H9 (cell line): ENCODE results near the gene TYRO3. TPM values are rescaled to one million over a fixed set of nuclear protein-coding genes. Genes with fewer than 3 reads are reported as not detected.

Experiments
- DNase-seq: peaks from one replicate; pipeline ENCODE4 v3.0.0-alpha.2; 2017
- H2AFZ ChIP-seq: one replicate; pipeline ENCODE4 v1.6.1; 2013; ENCODE audit warnings: mild to moderate bottlenecking, low read length, control low read depth, moderate library complexity
- H2AK5ac ChIP-seq: 2 replicates; pipeline ENCODE4 v1.6.1; 2013; ENCODE audit warnings: low read length, control low read depth, mixed read lengths; ENCODE audit not compliant: insufficient read length
- H2BK120ac ChIP-seq: one replicate; pipeline ENCODE4 v1.6.1; 2013; ENCODE audit warnings: low read depth, mild to moderate bottlenecking, low read length, control low read depth, inconsistent platforms; ENCODE audit not compliant: poor library complexity, severe bottlenecking
- H2BK12ac ChIP-seq: 2 replicates; pipeline ENCODE4 v1.6.1; 2013; ENCODE audit warnings: low read length, control low read depth, mixed read lengths, low read depth; ENCODE audit not compliant: insufficient read length
- H2BK15ac ChIP-seq: 2 replicates; pipeline ENCODE4 v1.6.1; 2013; ENCODE audit warnings: low read depth, low read length, control low read depth
- H2BK20ac ChIP-seq: one replicate; pipeline ENCODE4 v1.6.1; 2013; ENCODE audit warnings: low read depth, mild to moderate bottlenecking, low read length, control low read depth, inconsistent platforms; ENCODE audit not compliant: poor library complexity, severe bottlenecking
- H2BK5ac ChIP-seq: 2 replicates; pipeline ENCODE4 v1.6.1; 2013; ENCODE audit warnings: low read length, control low read depth, mixed read lengths; ENCODE audit not compliant: insufficient read length
- H3K14ac ChIP-seq: 2 replicates; pipeline ENCODE4 v1.6.1; 2013; ENCODE audit warnings: low read length, control low read depth; ENCODE audit not compliant: insufficient read depth
- H3K18ac ChIP-seq: 2 replicates; pipeline ENCODE4 v1.6.1; 2013; ENCODE audit warnings: low read depth, mild to moderate bottlenecking, mixed read lengths, low read length, control low read depth; ENCODE audit not compliant: insufficient read length
- H3K23ac ChIP-seq: 2 replicates; pipeline ENCODE4 v1.6.1; 2013; ENCODE audit warnings: low read length, control low read depth, mixed read lengths, low read depth; ENCODE audit not compliant: insufficient read length
- H3K23me2 ChIP-seq: 2 replicates; pipeline ENCODE4 v1.6.1; 2013; ENCODE audit warnings: low read depth, mild to moderate bottlenecking, mixed read lengths, low read length, control low read depth; ENCODE audit not compliant: insufficient read length, poor library complexity, severe bottlenecking
- H3K27ac ChIP-seq: 2 replicates; pipeline ENCODE4 v1.5.1; 2013; ENCODE audit warnings: low read length, control low read depth, mixed read lengths, low read depth; ENCODE audit not compliant: insufficient read length
- H3K27me3 ChIP-seq: 2 replicates; pipeline ENCODE4 v1.6.1; 2013; ENCODE audit warnings: low read length, control low read depth, inconsistent platforms; ENCODE audit not compliant: insufficient read depth
- H3K4ac ChIP-seq: 2 replicates; pipeline ENCODE4 v1.6.1; 2013; ENCODE audit warnings: low read depth, mild to moderate bottlenecking, control low read depth, inconsistent platforms, low read length, moderate library complexity
- H3K4me1 ChIP-seq: 2 replicates; pipeline ENCODE4 v1.6.1; 2013; ENCODE audit warnings: low read length, control low read depth, inconsistent platforms; ENCODE audit not compliant: insufficient read depth
- H3K4me2 ChIP-seq: 2 replicates; pipeline ENCODE4 v1.6.1; 2013; ENCODE audit warnings: low read length, control low read depth, mixed read lengths; ENCODE audit not compliant: insufficient read length, insufficient read depth
- H3K56ac ChIP-seq: 2 replicates; pipeline ENCODE4 v1.6.1; 2013; ENCODE audit warnings: low read depth, mild to moderate bottlenecking, mixed read lengths, low read length, control low read depth; ENCODE audit not compliant: insufficient read length
- H3K79me1 ChIP-seq: 2 replicates; pipeline ENCODE4 v1.6.1; 2013; ENCODE audit warnings: low read depth, mild to moderate bottlenecking, moderate library complexity, low read length, control low read depth, inconsistent platforms; ENCODE audit not compliant: insufficient read depth, poor library complexity, severe bottlenecking
- H3K79me2 ChIP-seq: 2 replicates; pipeline ENCODE4 v1.6.1; 2013; ENCODE audit warnings: low read length, control low read depth, inconsistent platforms; ENCODE audit not compliant: insufficient read depth
- H3K9ac ChIP-seq: 2 replicates; pipeline ENCODE4 v1.6.1; 2013; ENCODE audit warnings: low read length, control low read depth, mixed read lengths; ENCODE audit not compliant: insufficient read length; ENCODE audit errors: extremely low read depth
- H3K9me3 ChIP-seq: one replicate; pipeline ENCODE4 v1.6.1; 2013; ENCODE audit warnings: low read depth, low read length, inconsistent platforms; ENCODE audit not compliant: control insufficient read depth
- H3T11ph ChIP-seq: one replicate; pipeline ENCODE4 v1.6.1; 2013; ENCODE audit warnings: mild to moderate bottlenecking, low read length, control low read depth, inconsistent platforms
- H4K20me1 ChIP-seq: one replicate; pipeline ENCODE4 v1.6.1; 2013; ENCODE audit not compliant: control insufficient read depth, insufficient read length, insufficient read depth
- H4K5ac ChIP-seq: 2 replicates; pipeline ENCODE4 v1.6.1; 2013; ENCODE audit warnings: low read depth, mild to moderate bottlenecking, mixed read lengths, low read length, control low read depth; ENCODE audit not compliant: insufficient read length
- H4K8ac ChIP-seq: replicated peaks from 2 replicates; pipeline ENCODE4 v1.6.1; 2013; ENCODE audit warnings: low read length, control low read depth, mixed read lengths, low read depth; ENCODE audit not compliant: insufficient read length
- H4K91ac ChIP-seq: 2 replicates; pipeline ENCODE4 v1.6.1; 2013; ENCODE audit warnings: low read depth, mild to moderate bottlenecking, moderate library complexity, mixed read lengths, low read length, control low read depth; ENCODE audit not compliant: insufficient read length
- H3K27ac Mint-ChIP-seq, 3 experiments: 2 replicates in 2 of 3; 3 replicates in 1 of 3; pipeline ENCODE4 v1.8.0; 2020 to 2021; ENCODE audit warnings: mixed read lengths in 3 of 3, mild to moderate bottlenecking in 1 of 3, moderate library complexity in 1 of 3
- H3K27me3 Mint-ChIP-seq: 2 replicates; pipeline ENCODE4 v1.8.0; 2021; ENCODE audit warnings: low read depth, mild to moderate bottlenecking, moderate library complexity, mixed read lengths
- H3K36me3 Mint-ChIP-seq, 3 experiments: 2 replicates in 2 of 3; 3 replicates in 1 of 3; pipeline ENCODE4 v1.8.0; 2020 to 2021; ENCODE audit warnings: low read depth in 3 of 3, mixed read lengths in 3 of 3; ENCODE audit not compliant: insufficient read depth in 1 of 3
- H3K4me1 Mint-ChIP-seq, 2 experiments: 2 replicates each; pipeline ENCODE4 v1.8.0; 2020; ENCODE audit warnings: mixed read lengths in 2 of 2
- H3K4me3 Mint-ChIP-seq, 2 experiments: 2 replicates in 1 of 2; 3 replicates in 1 of 2; pipeline ENCODE4 v1.8.0; 2020 to 2021; ENCODE audit warnings: mild to moderate bottlenecking in 2 of 2, mixed read lengths in 2 of 2, moderate library complexity in 1 of 2
- H3K9me3 Mint-ChIP-seq, 2 experiments: 2 replicates in 1 of 2; 3 replicates in 1 of 2; pipeline ENCODE4 v1.8.0; 2020; ENCODE audit warnings: mild to moderate bottlenecking in 2 of 2, mixed read lengths in 2 of 2, moderate library complexity in 1 of 2
- CTCF ChIP-seq: fragments of 200-600 bp; sonication (generic); conservative IDR thresholded peaks from 3 replicates; pipeline ENCODE4 v1.8.0; 2021; ENCODE audit warnings: antibody characterized with exemption, mild to moderate bottlenecking
- whole genome bisulfite sequencing: extraction: QIAGEN DNeasy Blood & Tissue Kit; methylation state at CpG from one replicate; pipeline ENCODE4 v1.1.7; 2013; ENCODE audit warnings: missing lambda C conversion rate, low lambda C conversion rate, mixed read lengths; ENCODE audit not compliant: insufficient read length; ENCODE audit errors: extremely low coverage; 5-methylcytosine and 5-hydroxymethylcytosine counted together
- total RNA-seq: library from RNA; stranded (reverse); gene quantifications from 2 replicates; pipeline ENCODE4 v1.2.1, GENCODE V29; 2021

Gene TYRO3
- total RNA-seq, 1 experiment from 2014 or later, result 124 TPM

- Histone ChIP-seq H3K23ac (no peak overlapping the region), H2AK5ac (no peak overlapping the region), H2BK12ac (no peak overlapping the region), H3K4ac (no peak overlapping the region), H4K5ac (no peak overlapping the region), H3T11ph (no peak overlapping the region), H2AFZ (no peak overlapping the region), H3K56ac (no peak overlapping the region), H3K9ac (no peak overlapping the region), H3K4me1 (no peaks in the 10 kb centered on the region), H2BK15ac (no peak overlapping the region), H3K4me2 (no peak overlapping the region), H3K18ac (no peak overlapping the region), H3K27me3 (no peaks in the 10 kb centered on the region), H2BK120ac (no peak overlapping the region), H3K23me2 (no peaks in the 10 kb centered on the region), H3K79me2 (no peaks in the 10 kb centered on the region), H2BK5ac (no peak overlapping the region), H3K27ac (no peak overlapping the region), H4K20me1 (no peaks in the 10 kb centered on the region), H3K14ac (no peak overlapping the region), H4K91ac (no peak overlapping the region), H4K8ac (no peak overlapping the region), H3K79me1 (no peaks in the 10 kb centered on the region), H3K9me3 (no peaks in the 10 kb centered on the region), H2BK20ac (no peak overlapping the region)
- WGBS, result no CpG with 5 or more reads among the region's 9 CpGs
- Mint-ChIP-seq H3K9me3 (no peaks in the 10 kb centered on the region), H3K4me1 (0 out of 4 replicates have a peak, but pooled peaks cover 0 to 4% of the 10 kb centered on the region in 2 experiments), H3K4me3 (no peak overlapping the region), H3K27ac (no peak overlapping the region), H3K36me3 (no peaks in the 10 kb centered on the region), H3K27me3 (no peaks in the 10 kb centered on the region; the same call in 1 of the 2 replicates)
- no peak for DNase-seq
- no peak for TF ChIP-seq CTCF
Observed at GRCh38 chr15:41550066-41550775, 8.8 kb upstream of the TYRO3 start.
